Inflammatory macrophage (primary cell): ENCODE measurements around the gene PDZK1IP1.
"Not testable (repeated sequence)": the region's sequence is repeated elsewhere in the genome, so short reads cannot be mapped to it uniquely, and the experiment has no call there.

Source experiments
- DNase-seq, 2 donors: peaks; one replicate each; pipeline ENCODE4 v3.0.0-alpha.2; 2020 to 2022

PDZK1IP1 gene

GRCh38 chr1:47180603-47181094 lies 9.2 kb downstream of the PDZK1IP1 start:
- DNase-seq, result no peak

GRCh38 chr1:47179988-47180563 lies 9.8 kb downstream of the PDZK1IP1 start:
- DNase-seq, result no peak

- peak; percentile 91 to 92 for DNase-seq
These were observed 10.5 kb downstream of the PDZK1IP1 start for GRCh38 chr1:47179017-47179987.

- DNase-seq, result no peak
These were observed 11.2 kb downstream of the PDZK1IP1 start for GRCh38 chr1:47178654-47179016.

- DNase-seq, result no peak
These were observed 11.8 kb downstream of the PDZK1IP1 start for GRCh38 chr1:47178020-47178419.

GRCh38 chr1:47175227-47175934 lies 14.5 kb downstream of the PDZK1IP1 start:
- DNase-seq, result peak; percentile 53 to 58

GRCh38 chr1:47174656-47175020 lies 15.2 kb downstream of the PDZK1IP1 start:
- no peak for DNase-seq

- no peak for DNase-seq
These were observed 17.1 kb downstream of the PDZK1IP1 start for GRCh38 chr1:47172782-47173181.

GRCh38 chr1:47164552-47164951 lies 25.3 kb downstream of the PDZK1IP1 start:
- DNase-seq, result no peak

GRCh38 chr1:47161298-47162040 lies 28.4 kb downstream of the PDZK1IP1 start:
- no peak for DNase-seq

- no peak for DNase-seq
These were observed 29.1 kb downstream of the PDZK1IP1 start for GRCh38 chr1:47160716-47161115.

- not testable (repeated sequence) for DNase-seq
These were observed 31.9 kb downstream of the PDZK1IP1 start for GRCh38 chr1:47157957-47158356.

- not testable (repeated sequence) for DNase-seq
These were observed 33.4 kb downstream of the PDZK1IP1 start for GRCh38 chr1:47156457-47156856.

- not testable (repeated sequence) for DNase-seq
These were observed 40.7 kb downstream of the PDZK1IP1 start for GRCh38 chr1:47149162-47149561.

GRCh38 chr1:47147047-47147785 lies 42.6 kb downstream of the PDZK1IP1 start:
- DNase-seq, result no peak

- not testable (repeated sequence) for DNase-seq
These were observed 43.3 kb downstream of the PDZK1IP1 start for GRCh38 chr1:47146495-47146894.

GRCh38 chr1:47143654-47144053 lies 46.2 kb downstream of the PDZK1IP1 start:
- DNase-seq, result peak in 1 of 2 donors; percentile 4

- DNase-seq, result not testable (repeated sequence)
These were observed 49.5 kb downstream of the PDZK1IP1 start for GRCh38 chr1:47140358-47140757.

- no peak for DNase-seq
These were observed 51.8 kb downstream of the PDZK1IP1 start for GRCh38 chr1:47137925-47138615.

- DNase-seq, result no peak
These were observed 52.6 kb downstream of the PDZK1IP1 start, which contains the start of gene CYP4A22 for GRCh38 chr1:47137198-47137597. CYP4A22 (plus strand) TSS chr1:47137441; CDS start chr1:47137486, 45 bp downstream.
